SK-N-SH treated with all-trans-retinoic acid at 6 μM for 48 hours (cell line): Measurements from ENCODE around the gene USHBP1.

ENCODE experiments used
- ATAC-seq: fragments of 200-7000 bp; cut with Tn5 transposase; 3 replicates; pipeline ENCODE4 v1.9.1; 2020; ENCODE audit warnings: mild to moderate bottlenecking, moderate library complexity
- ARNTL ChIP-seq: fragments of 450-650 bp; formaldehyde crosslinking; IDR thresholded peaks from 2 replicates; pipeline ENCODE4 v1.5.0; 2020; ENCODE audit warnings: low read depth, mild to moderate bottlenecking, moderate library complexity, borderline replicate concordance
- BACH2 ChIP-seq: fragments of 250-450 bp; sonication (Bioruptor Pico); IDR thresholded peaks from 2 replicates; pipeline ENCODE4 v1.9.0; 2021; ENCODE audit warnings: mild to moderate bottlenecking, borderline replicate concordance
- ESRRG ChIP-seq: fragments of 250-450 bp; sonication (Bioruptor Pico); IDR thresholded peaks from 2 replicates; pipeline ENCODE4 v1.6.1; 2021; ENCODE audit warnings: mild to moderate bottlenecking
- ISL1 ChIP-seq: fragments of 250-450 bp; sonication (Bioruptor Pico); IDR thresholded peaks from 2 replicates; pipeline ENCODE4 v2.1.2; 2022; ENCODE audit warnings: mild to moderate bottlenecking, moderate library complexity
- OSR1 ChIP-seq: fragments of 250-450 bp; sonication (Bioruptor Pico); IDR thresholded peaks from 2 replicates; pipeline ENCODE4 v1.8.0; 2022; ENCODE audit warnings: moderate library complexity, mild to moderate bottlenecking, inconsistent platforms
- PPARA ChIP-seq: fragments of 250-450 bp; sonication (Bioruptor Pico); IDR thresholded peaks from 2 replicates; pipeline ENCODE4 v1.5.0; 2020; ENCODE audit warnings: mild to moderate bottlenecking, borderline replicate concordance
- SNAI2 ChIP-seq: fragments of 250-450 bp; sonication (Bioruptor Pico); IDR thresholded peaks from 2 replicates; pipeline ENCODE4 v1.5.0; 2020; ENCODE audit warnings: mild to moderate bottlenecking, moderate library complexity
- TCF4 ChIP-seq: fragments of 250-450 bp; sonication (Bioruptor Pico); IDR thresholded peaks from 2 replicates; pipeline ENCODE4 v1.8.0; 2021; ENCODE audit warnings: mild to moderate bottlenecking, moderate library complexity, borderline replicate concordance
- TOX ChIP-seq: fragments of 250-450 bp; sonication (Bioruptor Pico); IDR thresholded peaks from 2 replicates; pipeline ENCODE4 v1.8.0; 2021; ENCODE audit warnings: mild to moderate bottlenecking, moderate library complexity, borderline replicate concordance
- ZC3H10 ChIP-seq: fragments of 250-450 bp; sonication (Bioruptor Pico); IDR thresholded peaks from 2 replicates; pipeline ENCODE4 v1.5.1; 2021; ENCODE audit warnings: mild to moderate bottlenecking, moderate library complexity
- ZFP30 ChIP-seq: fragments of 450-650 bp; formaldehyde crosslinking; IDR thresholded peaks from 2 replicates; pipeline ENCODE4 v1.5.0; 2022; ENCODE audit warnings: mild to moderate bottlenecking, moderate library complexity
- ZNF565 ChIP-seq: fragments of 450-650 bp; formaldehyde crosslinking; conservative IDR thresholded peaks from 2 replicates; pipeline ENCODE4 v1.5.0; 2020; ENCODE audit warnings: low read depth, mild to moderate bottlenecking, moderate library complexity
- ZNF70 ChIP-seq: fragments of 450-650 bp; formaldehyde crosslinking; IDR thresholded peaks from 2 replicates; pipeline ENCODE4 v1.5.0; 2020; ENCODE audit warnings: mild to moderate bottlenecking, moderate library complexity
- ZNF8 ChIP-seq: fragments of 450-650 bp; formaldehyde crosslinking; IDR thresholded peaks from 2 replicates; pipeline ENCODE4 v1.5.0; 2020; ENCODE audit warnings: mild to moderate bottlenecking, moderate library complexity
- TF ChIP-seq, protein P1 (sequence below): fragments of 250-450 bp; sonication (Bioruptor Pico); IDR thresholded peaks from 2 replicates; pipeline ENCODE4 v1.8.0; 2020; ENCODE audit warnings: mild to moderate bottlenecking, moderate library complexity, borderline replicate concordance
- TF ChIP-seq, protein P2 (sequence below): fragments of 250-450 bp; sonication (Bioruptor Pico); IDR thresholded peaks from 2 replicates; pipeline ENCODE4 v1.5.1; 2020; ENCODE audit warnings: low read depth, mild to moderate bottlenecking, moderate library complexity
- TF ChIP-seq, protein P3 (sequence below): fragments of 250-450 bp; sonication (Bioruptor Pico); IDR thresholded peaks from 2 replicates; pipeline ENCODE4 v1.5.1; 2021; ENCODE audit warnings: mild to moderate bottlenecking, moderate library complexity
- TF ChIP-seq, protein P4 (sequence below): fragments of 250-450 bp; sonication (Bioruptor Pico); IDR thresholded peaks from 2 replicates; pipeline ENCODE4 v1.5.0; 2020; ENCODE audit warnings: mild to moderate bottlenecking, moderate library complexity

The USHBP1 gene

DNA sequence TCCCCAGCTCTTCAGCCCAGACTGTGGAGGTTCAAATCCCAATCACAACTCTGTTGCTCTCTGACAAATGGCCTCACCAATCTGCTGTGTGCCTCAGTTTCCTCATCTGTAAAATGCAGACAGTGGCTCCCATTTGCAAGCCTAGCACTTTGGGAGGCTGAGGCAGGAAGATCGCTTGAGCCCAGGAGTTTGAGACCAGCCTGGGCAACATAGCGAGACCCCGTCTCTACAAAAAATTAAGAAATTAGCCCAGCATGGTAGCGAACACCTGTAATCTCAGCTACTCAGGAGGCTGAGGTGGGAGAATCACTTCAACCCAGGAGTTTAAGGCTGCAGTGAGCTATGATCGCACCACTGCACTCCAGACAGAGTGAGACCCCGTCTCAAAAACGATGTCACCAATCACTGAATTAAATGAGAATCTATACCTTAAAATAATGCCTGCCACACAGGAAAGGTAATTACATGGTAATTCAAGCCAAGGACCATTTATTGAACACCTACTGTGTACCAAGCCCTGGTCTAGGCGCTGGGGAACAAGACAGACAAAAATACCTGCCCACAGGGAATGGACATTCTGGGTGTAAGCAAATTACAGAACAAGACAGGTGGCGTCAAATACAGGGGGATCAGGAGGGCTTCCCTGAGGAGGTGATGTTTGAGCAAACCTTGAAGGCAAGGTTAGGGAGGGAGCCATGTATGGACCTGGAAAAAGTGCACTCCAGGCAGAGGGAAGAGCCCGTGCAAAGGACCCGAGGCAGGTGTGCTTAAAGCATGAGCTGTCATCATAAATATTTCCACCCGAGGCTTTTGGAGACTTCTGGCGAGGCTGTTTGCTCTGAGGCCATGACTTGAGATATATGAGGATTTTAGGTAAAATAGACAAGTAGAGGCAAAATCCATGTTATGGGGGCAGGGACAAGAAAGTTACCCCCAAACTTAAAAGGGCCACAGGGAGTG is 26.5 kb downstream of the USHBP1 start:
- no peak for TF ChIP-seq ARNTL
- TF ChIP-seq, protein P1, sequence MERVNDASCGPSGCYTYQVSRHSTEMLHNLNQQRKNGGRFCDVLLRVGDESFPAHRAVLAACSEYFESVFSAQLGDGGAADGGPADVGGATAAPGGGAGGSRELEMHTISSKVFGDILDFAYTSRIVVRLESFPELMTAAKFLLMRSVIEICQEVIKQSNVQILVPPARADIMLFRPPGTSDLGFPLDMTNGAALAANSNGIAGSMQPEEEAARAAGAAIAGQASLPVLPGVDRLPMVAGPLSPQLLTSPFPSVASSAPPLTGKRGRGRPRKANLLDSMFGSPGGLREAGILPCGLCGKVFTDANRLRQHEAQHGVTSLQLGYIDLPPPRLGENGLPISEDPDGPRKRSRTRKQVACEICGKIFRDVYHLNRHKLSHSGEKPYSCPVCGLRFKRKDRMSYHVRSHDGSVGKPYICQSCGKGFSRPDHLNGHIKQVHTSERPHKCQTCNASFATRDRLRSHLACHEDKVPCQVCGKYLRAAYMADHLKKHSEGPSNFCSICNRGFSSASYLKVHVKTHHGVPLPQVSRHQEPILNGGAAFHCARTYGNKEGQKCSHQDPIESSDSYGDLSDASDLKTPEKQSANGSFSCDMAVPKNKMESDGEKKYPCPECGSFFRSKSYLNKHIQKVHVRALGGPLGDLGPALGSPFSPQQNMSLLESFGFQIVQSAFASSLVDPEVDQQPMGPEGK (CRISPR knock-in tag): no peak
- TF ChIP-seq PPARA (CRISPR knock-in tag): no peak
- TF ChIP-seq, protein P2, sequence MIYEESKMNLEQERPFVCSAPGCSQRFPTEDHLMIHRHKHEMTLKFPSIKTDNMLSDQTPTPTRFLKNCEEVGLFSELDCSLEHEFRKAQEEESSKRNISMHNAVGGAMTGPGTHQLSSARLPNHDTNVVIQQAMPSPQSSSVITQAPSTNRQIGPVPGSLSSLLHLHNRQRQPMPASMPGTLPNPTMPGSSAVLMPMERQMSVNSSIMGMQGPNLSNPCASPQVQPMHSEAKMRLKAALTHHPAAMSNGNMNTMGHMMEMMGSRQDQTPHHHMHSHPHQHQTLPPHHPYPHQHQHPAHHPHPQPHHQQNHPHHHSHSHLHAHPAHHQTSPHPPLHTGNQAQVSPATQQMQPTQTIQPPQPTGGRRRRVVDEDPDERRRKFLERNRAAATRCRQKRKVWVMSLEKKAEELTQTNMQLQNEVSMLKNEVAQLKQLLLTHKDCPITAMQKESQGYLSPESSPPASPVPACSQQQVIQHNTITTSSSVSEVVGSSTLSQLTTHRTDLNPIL (CRISPR knock-in tag): no peak
- TF ChIP-seq, all 23 proteins: peak for 0

DNA sequence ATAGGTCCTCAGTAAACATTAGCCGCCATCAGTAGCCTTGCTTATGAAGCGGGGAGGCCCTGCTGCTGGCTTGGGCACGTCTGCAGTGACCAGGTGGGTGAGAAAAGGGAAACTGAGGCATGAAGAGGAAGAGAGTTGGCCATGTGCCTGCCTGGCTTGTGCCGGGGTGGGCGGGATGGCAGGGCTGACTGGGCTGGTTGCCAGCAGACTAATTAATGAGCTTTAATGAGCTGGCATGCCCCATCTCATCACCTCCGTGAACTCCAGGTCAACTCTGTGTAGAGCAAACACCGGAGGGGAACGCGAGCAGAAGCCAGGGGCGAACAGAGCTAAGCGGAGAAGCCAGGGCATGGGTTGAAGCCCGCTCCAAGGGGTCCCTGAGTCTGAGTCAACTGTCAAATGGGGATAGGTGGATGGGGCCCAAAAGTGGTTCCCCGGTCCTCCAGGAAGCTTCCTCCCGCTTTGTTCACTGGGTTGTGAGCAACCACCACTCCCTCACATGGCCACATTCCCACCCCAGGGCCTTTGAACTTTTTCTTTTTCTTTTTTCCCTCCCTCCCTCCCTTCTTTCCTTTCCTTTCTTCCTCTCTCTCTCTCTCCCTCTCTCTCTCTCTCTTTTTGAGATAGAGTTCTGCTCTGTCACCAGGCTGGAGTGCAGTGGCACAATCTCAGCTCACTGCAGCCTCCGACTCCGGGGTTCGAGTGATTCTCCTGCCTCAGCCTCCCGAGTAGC is 27.6 kb downstream of the USHBP1 start:
- TF ChIP-seq, protein P3, sequence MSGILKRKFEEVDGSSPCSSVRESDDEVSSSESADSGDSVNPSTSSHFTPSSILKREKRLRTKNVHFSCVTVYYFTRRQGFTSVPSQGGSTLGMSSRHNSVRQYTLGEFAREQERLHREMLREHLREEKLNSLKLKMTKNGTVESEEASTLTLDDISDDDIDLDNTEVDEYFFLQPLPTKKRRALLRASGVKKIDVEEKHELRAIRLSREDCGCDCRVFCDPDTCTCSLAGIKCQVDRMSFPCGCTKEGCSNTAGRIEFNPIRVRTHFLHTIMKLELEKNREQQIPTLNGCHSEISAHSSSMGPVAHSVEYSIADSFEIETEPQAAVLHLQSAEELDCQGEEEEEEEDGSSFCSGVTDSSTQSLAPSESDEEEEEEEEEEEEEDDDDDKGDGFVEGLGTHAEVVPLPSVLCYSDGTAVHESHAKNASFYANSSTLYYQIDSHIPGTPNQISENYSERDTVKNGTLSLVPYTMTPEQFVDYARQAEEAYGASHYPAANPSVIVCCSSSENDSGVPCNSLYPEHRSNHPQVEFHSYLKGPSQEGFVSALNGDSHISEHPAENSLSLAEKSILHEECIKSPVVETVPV: no peak
- TF ChIP-seq ZC3H10 (CRISPR knock-in tag) (no peak), ZNF70 (CRISPR knock-in tag) (no peak), BACH2 (no peak), ZNF8 (CRISPR knock-in tag) (no peak), TCF4 (CRISPR knock-in tag) (no peak), ZFP30 (no peak), ISL1 (CRISPR knock-in tag) (no peak), ZNF565 (no peak)
- TF ChIP-seq, protein P1 (CRISPR knock-in tag): no peak
- TF ChIP-seq, protein P2 (CRISPR knock-in tag): no peak
- TF ChIP-seq, all 23 proteins: peak for 0
- no peak for ATAC-seq

More for the DNA sequence above, 26.5 kb downstream of the USHBP1 start:
- no peak for ATAC-seq

DNA sequence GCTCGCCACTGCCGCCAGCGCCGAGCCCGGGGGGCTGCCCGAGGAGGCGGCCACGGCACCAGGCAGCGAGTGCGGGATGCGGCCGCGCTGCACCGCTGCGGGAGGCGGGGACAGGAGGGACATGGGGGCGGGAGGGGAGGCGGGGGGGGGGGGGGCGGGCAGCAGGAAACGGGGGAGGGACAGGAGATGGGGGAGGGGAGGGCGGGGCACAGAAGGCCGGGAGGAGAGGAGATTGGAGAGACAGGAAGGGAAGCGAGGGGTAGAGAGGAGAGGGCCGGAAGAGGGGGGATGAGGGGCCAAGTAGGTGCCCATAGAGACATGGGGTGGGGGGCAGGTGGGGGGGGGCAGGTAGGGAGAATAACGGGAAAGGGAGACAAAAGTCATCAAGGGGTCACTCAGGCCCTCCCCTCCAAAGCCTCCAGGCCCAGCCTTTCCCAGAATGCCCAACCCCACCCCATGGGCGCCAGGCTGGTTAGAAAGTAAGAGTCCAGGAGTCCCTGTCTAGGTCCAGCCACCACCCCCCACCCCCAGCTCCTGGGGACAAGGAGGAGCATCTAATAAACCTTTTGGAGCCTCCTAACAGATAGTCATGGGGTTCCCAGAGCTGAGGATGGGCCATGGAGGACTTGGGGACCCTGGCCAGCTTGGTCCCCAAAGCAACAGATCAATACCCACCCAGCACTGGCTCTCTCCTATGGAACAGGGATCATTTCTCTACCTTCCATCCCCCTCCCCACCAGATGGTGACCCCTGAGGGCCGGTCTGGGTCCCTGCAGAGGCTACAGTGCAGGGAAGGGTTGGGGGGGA is 28.4 kb downstream of the USHBP1 start:
- ATAC-seq: peak; percentile 37
- TF ChIP-seq, protein P4, sequence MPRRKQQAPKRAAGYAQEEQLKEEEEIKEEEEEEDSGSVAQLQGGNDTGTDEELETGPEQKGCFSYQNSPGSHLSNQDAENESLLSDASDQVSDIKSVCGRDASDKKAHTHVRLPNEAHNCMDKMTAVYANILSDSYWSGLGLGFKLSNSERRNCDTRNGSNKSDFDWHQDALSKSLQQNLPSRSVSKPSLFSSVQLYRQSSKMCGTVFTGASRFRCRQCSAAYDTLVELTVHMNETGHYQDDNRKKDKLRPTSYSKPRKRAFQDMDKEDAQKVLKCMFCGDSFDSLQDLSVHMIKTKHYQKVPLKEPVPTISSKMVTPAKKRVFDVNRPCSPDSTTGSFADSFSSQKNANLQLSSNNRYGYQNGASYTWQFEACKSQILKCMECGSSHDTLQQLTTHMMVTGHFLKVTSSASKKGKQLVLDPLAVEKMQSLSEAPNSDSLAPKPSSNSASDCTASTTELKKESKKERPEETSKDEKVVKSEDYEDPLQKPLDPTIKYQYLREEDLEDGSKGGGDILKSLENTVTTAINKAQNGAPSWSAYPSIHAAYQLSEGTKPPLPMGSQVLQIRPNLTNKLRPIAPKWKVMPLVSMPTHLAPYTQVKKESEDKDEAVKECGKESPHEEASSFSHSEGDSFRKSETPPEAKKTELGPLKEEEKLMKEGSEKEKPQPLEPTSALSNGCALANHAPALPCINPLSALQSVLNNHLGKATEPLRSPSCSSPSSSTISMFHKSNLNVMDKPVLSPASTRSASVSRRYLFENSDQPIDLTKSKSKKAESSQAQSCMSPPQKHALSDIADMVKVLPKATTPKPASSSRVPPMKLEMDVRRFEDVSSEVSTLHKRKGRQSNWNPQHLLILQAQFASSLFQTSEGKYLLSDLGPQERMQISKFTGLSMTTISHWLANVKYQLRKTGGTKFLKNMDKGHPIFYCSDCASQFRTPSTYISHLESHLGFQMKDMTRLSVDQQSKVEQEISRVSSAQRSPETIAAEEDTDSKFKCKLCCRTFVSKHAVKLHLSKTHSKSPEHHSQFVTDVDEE (CRISPR knock-in tag): no peak
- TF ChIP-seq SNAI2 (CRISPR knock-in tag) (no peak), ISL1 (CRISPR knock-in tag) (no peak), BACH2 (no peak), ESRRG (CRISPR knock-in tag) (no peak), TCF4 (CRISPR knock-in tag) (no peak), OSR1 (CRISPR knock-in tag) (no peak), TOX (CRISPR knock-in tag) (no peak), ZC3H10 (CRISPR knock-in tag) (no peak)
- TF ChIP-seq, all 23 proteins: peak for 0
